Measurements from ENCODE around the gene PLPPR5.

GRCh38 chr1:99049745-99050144, 45.1 kb upstream of the PLPPR5 start:
- no peak for TF ChIP-seq CTCF (IDR thresholded peaks at IDR 0.05)
- TF ChIP-seq POLR2AphosphoS5 (IDR thresholded peaks at IDR 0.05), result no peak
- TF ChIP-seq POLR2A (IDR thresholded peaks at IDR 0.05), result no peak

All from gastroesophageal sphincter (tissue), 3 donors.